Left renal cortex interstitium (tissue), 4 donors: ENCODE measurements around the gene MOCS1. TPM values are rescaled to one million over a fixed set of nuclear protein-coding genes. Genes with fewer than 3 reads are reported as not detected.

Experiments
- DNase-seq, 4 donors: peaks; one replicate each; pipeline ENCODE4 v3.0.0-alpha.2; 2013; ENCODE audit warnings: low read depth in 4 of 4, low spot score in 2 of 4, missing footprints in 1 of 4
- polyA plus RNA-seq, 4 donors: library from polyadenylated mRNA; unstranded; fragments of 120-200 nt; gene quantifications; one replicate each; pipeline ENCODE4 v1.2.1, GENCODE V29; 2013; ENCODE audit not compliant: insufficient read length in 4 of 4

The MOCS1 gene
- polyA plus RNA-seq, 4 donors: 11.3 to 14.4 (median 12.6) TPM

- no peak for DNase-seq
Observed at GRCh38 chr6:39905640-39905975, 28.7 kb downstream of the MOCS1 start.

- DNase-seq: no peak
Observed at GRCh38 chr6:39904946-39905639, 29.2 kb downstream of the MOCS1 start.

DNA sequence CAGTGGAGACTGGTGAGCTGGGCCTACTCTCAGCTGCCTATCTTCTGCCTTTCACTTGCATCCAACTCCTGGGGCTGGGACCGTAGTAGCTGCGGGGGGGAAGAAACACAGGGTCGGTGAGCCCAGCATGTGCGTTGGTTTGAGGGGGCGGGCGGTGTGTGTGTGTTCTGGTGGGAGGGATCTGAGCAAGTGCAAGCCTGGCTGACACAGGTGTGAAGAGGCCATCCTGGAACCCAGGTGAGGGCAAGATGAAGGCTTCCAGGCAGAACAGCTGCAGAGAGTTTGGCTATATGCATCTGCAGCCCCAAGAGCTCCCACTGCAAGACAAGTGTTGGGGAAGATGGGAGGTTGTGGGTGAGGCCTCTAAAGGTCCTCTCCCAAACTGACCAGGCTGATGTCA lies 30.6 kb downstream of the MOCS1 start:
- no peak for DNase-seq

GRCh38 chr6:39902786-39903465 lies 31.3 kb downstream of the MOCS1 start:
- no peak for DNase-seq

GRCh38 chr6:39902136-39902535 lies 32.1 kb downstream of the MOCS1 start:
- DNase-seq: no peak

DNA sequence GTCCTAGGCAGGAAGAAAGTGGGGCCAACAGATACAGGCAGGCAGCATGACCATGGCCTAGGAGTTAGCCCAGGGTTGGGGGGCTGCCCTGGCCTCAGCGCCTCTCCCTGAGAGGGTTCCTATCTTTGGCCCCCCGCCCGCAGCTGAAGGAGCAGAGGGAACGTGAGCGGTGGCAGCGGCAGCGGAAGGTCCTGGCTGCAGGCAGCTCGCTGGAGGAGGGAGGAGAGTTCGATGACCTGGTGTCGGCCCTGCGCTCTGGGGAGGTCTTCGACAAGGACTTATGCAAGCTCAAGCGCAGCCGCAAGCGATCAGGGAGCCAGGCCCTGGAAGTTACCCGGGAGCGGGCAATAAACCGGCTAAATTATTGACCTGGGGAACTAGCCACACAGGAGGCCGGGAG lies 32.6 kb downstream of the MOCS1 start:
- no peak for DNase-seq

DNA sequence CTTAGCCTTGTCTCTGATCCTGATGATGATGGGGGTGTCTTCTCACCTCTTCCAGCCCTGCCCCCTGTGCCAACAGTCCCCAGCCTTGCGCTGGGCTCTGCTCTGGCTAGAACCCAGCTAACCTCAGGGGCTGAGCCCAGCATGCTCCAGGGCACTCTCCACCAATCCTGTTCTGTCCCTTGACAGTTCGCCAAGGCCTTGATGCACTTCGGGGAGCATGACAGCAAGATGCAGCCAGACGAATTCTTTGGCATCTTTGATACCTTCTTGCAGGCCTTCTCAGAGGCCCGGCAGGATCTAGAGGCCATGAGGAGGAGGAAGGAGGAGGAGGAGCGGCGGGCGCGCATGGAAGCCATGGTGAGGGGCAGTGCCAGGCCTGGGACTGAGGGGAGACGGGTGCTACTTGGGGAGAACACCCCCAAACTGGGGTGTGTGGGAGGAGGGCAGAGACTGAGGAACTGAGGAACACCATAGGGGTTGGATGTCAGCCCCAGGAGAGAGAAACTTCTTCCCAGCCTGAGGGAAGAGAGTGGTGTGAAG lies 33.1 kb downstream of the MOCS1 start:
- no peak for DNase-seq

- no peak for DNase-seq
Observed at GRCh38 chr6:39899554-39900295, 34.5 kb downstream of the MOCS1 start.

DNA sequence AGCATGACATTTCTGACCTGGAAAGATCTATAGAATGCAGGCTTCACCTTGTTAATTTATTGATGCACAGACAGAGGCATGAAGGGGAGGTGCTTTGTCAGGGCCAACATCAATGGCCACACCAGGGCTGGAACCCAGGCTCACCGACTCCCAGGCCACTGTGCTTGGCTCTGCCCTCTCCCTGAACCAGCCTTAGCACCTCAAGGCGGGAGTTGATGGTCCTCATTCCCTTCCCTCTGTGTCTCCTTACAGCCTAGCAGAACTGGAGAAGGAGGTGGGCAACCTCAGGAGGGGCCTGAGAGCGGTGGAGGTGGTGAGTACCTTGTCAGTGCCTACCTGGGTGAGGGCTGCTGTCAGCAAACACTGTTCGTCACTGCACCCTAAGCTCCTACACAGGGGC lies 35.6 kb downstream of the MOCS1 start:
- DNase-seq: no peak

- DNase-seq: no peak
Observed at GRCh38 chr6:39897698-39898097, 36.6 kb downstream of the MOCS1 start.

- DNase-seq: no peak
Observed at GRCh38 chr6:39896701-39897100, 37.6 kb downstream of the MOCS1 start.

DNA sequence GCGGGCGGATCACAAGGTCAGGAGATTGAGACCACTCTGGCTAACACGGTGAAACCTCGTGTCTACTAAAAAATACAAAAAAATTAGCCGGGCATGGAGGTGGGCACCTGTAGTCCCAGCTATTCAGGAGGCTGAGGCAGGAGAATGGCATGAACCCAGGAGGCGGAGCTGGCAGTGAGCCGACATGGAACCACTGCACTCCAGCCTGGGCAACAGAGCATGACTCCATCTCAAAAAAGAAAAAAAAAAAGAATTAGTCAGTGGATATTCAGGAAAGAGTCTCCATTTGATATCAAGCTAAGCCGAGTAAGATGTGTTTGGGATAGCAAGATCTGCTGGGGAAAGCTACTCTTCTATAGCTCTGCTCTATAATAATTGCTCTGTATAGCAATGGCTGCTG lies 41.0 kb downstream of the MOCS1 start:
- DNase-seq: no peak

DNA sequence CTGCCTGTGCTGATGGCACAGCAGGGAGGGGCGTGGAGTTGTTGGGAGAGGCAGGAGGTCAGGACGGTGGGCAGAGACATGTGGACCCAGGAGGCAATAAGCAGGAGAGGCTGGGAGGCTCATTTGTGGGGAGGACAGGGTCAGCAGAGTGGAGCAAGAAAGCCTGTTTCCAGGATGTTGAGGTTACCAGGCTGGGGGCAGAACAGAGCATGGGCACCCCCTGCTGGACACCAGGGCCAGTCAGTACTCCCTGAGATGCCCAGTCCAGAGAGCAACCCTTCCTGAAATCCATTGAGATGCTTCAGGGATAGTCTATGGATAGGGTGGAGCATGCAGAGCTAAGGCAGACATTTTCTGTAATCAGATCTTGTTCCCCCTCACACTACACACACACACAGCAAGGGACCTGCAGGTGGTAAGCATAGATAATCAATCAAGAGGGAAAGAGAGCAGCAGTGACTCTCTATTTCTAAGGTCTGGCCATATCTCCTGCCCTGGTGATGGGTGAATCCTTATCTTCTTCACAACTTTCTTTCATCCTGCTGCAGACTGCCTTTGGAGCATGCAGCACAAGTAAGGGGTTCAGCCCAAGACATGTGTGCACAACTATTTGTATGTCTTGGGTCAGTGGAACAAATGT lies 41.7 kb downstream of the MOCS1 start:
- DNase-seq: peak in 2 of 4 donors; percentile 26 to 38

GRCh38 chr6:39891976-39892375 lies 42.3 kb downstream of the MOCS1 start:
- DNase-seq: no peak

DNA sequence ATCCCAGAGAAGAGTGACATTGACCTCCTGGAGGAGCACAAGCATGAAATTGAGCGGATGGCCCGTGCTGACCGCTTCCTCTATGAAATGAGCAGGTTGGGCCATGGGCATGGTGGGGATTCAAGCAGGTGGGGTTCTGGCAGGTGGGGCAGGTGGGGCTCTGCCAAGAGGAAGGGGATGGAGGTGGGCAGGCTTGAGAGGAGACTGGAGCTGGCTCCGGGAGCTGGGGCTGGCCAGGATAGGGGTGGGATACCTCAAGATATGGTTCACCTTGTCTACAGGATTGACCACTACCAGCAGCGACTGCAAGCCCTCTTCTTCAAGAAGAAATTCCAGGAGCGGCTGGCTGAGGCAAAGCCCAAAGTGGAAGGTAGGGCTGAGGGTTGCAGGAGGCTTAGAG lies 42.9 kb downstream of the MOCS1 start:
- DNase-seq: no peak

DNA sequence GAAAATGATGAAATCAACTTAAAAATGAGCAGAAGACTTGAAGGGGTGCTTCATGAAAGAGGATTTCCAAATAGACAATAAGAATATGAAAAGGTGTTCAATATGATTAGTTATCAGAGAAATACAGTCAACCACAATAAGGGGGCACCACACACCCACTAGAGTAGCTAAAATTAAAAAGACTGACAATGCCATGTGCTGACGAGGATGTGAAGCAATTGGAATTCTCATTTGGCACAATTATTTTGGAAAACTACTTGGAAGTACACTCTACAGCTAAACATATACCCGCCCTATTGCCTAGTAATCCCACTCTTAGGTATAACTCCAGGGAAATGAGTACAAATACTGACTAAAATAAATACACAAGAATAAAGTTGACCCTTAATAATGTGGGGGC lies 45.0 kb downstream of the MOCS1 start:
- DNase-seq: no peak

DNA sequence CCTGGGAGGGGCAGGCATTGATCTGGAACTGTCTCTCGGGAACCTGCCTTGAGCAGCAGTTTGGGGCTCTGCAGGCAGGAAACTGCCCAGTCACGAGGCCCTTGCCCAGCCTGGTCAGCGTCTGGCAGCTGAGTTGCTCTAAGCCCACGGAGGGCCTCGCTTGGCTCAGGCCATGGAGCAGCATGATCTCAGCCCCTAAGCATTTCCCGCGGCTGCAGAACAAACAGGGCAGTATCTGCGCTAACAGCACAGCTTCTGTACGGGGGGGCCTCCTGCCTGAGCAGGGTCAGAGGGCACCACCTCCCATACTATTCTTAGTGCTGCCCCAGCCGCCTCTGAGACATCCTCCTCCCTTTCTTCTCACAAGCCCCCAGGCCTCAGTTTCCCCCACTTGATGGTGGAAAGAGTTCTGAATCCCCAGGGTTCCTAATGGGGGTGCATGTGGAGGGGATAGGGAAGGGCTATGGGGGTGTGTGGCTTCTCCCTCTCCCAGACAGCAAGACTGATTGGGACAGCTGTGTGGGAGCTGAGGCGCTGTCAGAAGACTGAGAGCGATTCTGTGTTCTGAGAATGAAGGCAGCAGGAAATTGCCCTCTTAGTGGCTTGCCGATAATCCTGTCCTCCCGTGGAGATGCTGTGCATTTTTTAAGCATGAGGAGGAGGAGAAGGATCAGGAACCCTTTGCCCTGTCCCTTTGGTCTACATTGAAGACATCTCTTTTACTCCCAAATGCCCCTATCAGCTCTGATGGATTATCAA lies 46.4 kb downstream of the MOCS1 start:
- DNase-seq: peak in 1 of 4 donors; percentile 44

DNA sequence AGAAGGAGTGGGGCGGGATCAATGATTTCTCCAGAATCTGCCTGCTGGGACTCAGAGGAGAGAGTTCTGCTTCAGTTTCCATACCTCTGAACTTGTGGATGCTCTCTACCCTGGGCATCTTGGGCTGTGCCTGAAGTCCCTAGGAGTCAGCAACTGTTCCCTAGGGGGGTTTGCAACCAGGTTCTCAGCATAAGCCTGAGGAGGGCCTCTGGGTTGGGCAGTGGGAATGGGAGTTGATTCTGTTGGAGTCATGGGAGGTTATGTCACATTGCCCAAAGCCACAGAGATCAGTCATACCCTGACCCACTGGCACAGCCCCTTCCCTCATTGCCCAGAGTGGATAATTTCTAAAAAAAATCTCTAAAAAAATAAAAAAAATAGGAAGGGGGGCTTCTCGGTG lies 47.4 kb downstream of the MOCS1 start:
- no peak for DNase-seq

GRCh38 chr6:39885691-39886090 lies 48.6 kb downstream of the MOCS1 start:
- DNase-seq: no peak

GRCh38 chr6:39884696-39885095 lies 49.6 kb downstream of the MOCS1 start:
- no peak for DNase-seq
